CD4-positive, alpha-beta memory T cell (primary cell): ENCODE measurements around the gene MAD2L1BP. TPM values are rescaled to one million over a fixed set of nuclear protein-coding genes. Genes with fewer than 3 reads are reported as not detected.

ENCODE experiments used
- CTCF ChIA-PET: fragments of 350-600 bp; sonication (Branson Sonifier 250); formaldehyde crosslinking; loops from one replicate; lab custom pipeline; 2021; ENCODE audit warnings: inconsistent platforms; ENCODE audit not compliant: partially characterized antibody; lab: Charles Lee
- POLR2A ChIA-PET: fragments of 350-600 bp; sonication (Branson Sonifier 250); formaldehyde crosslinking; loops from one replicate; lab custom pipeline; 2021; ENCODE audit not compliant: partially characterized antibody; lab: Charles Lee
- DNase-seq, 5 donors: peaks; one replicate each; pipeline versions ENCODE4 v3.0.0 to v3.0.0-alpha.2; 2020 to 2022; ENCODE audit warnings: mixed read lengths in 1 of 5
- H3K27ac ChIP-seq: one replicate; pipeline ENCODE4 v1.7.0; 2013; ENCODE audit warnings: low read depth, low read length
- H3K27me3 ChIP-seq: 2 replicates; pipeline ENCODE4 v1.7.0; 2013; ENCODE audit warnings: mild to moderate bottlenecking, low read length, moderate library complexity; ENCODE audit not compliant: insufficient read depth
- H3K36me3 ChIP-seq: 2 replicates; pipeline ENCODE4 v1.7.0; 2013; ENCODE audit warnings: mild to moderate bottlenecking, low read length, moderate library complexity; ENCODE audit not compliant: insufficient read depth
- H3K4me1 ChIP-seq: 2 replicates; pipeline ENCODE4 v1.7.0; 2013; ENCODE audit warnings: mild to moderate bottlenecking, low read length, moderate library complexity; ENCODE audit not compliant: insufficient read depth
- H3K4me3 ChIP-seq, 2 donors: one replicate each; pipeline ENCODE4 v1.7.0; 2013; ENCODE audit warnings: low read length in 2 of 2, mild to moderate bottlenecking in 1 of 2
- H3K9me3 ChIP-seq, 2 donors: one replicate each; pipeline ENCODE4 v1.7.0; 2013; ENCODE audit warnings: low read length in 2 of 2, control low read depth in 1 of 2; ENCODE audit not compliant: control insufficient read depth in 1 of 2
- H3K27ac Mint-ChIP-seq, 7 donors: one replicate each; pipeline ENCODE4 v1.8.0; 2020 to 2021; ENCODE audit warnings: mixed read lengths in 7 of 7, mild to moderate bottlenecking in 6 of 7, inconsistent platforms in 3 of 7, moderate library complexity in 3 of 7
- H3K27me3 Mint-ChIP-seq, 2 donors: one replicate each; pipeline ENCODE4 v1.8.0; 2020 to 2021; ENCODE audit warnings: mixed read lengths in 2 of 2
- H3K36me3 Mint-ChIP-seq, 2 donors: one replicate each; pipeline ENCODE4 v1.8.0; 2020 to 2021; ENCODE audit warnings: mixed read lengths in 2 of 2, inconsistent platforms in 1 of 2, mild to moderate bottlenecking in 1 of 2
- H3K4me1 Mint-ChIP-seq, 4 donors: one replicate each; pipeline ENCODE4 v1.8.0; 2020 to 2021; ENCODE audit warnings: mixed read lengths in 4 of 4, mild to moderate bottlenecking in 1 of 4
- H3K4me3 Mint-ChIP-seq, 8 donors: one replicate each; pipeline ENCODE4 v1.8.0; 2020 to 2021; ENCODE audit warnings: mixed read lengths in 8 of 8, mild to moderate bottlenecking in 7 of 8, moderate library complexity in 6 of 8, inconsistent platforms in 3 of 8
- H3K9me3 Mint-ChIP-seq, 8 donors: one replicate each; pipeline ENCODE4 v1.8.0; 2020 to 2021; ENCODE audit warnings: mixed read lengths in 8 of 8, mild to moderate bottlenecking in 5 of 8, inconsistent platforms in 3 of 8, moderate library complexity in 1 of 8
- intact Hi-C: fragments of 100-400 bp; cut with micrococcal nuclease; formaldehyde crosslinking; loops from one replicate; pipeline ENCODE4 v1.15.1; 2023
- polyA plus RNA-seq, 2 donors: library from polyadenylated mRNA; unstranded; fragments of 300-500 nt; fragmentation: Illumina TruSeq; gene quantifications; one replicate each; pipeline ENCODE4 v1.2.3, GENCODE V29; 2021
- total RNA-seq, 2 experiments: library from RNA; stranded (reverse); gene quantifications; one replicate each; pipeline ENCODE4 v1.2.3, GENCODE V29; 2021

Gene MAD2L1BP
- total and polyA plus RNA-seq, 4 experiments from 2014 or later, result 23.6 to 33.0 (median 28.4) TPM

DNA sequence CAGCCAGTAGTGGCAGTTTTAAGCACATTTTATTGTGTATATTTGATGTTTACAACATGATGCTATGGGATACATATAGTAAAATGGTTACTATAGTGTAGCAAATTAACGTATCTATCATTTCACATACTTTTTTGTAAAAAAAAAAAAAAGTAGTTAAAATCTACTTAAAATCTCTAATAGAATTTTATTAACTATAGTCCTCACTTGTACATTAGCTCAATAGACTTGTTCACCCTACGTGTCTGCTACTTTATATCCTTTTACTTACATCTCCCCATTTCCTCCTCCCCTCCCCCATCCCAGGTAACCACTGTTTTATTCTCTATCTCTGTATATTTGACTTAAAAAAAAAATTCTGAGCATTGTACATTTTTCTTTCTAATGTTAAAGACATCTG is 29.6 kb upstream of the MAD2L1BP start:
- intact Hi-C loops, result loop anchor here (10.0 kb wide), 1 partner anchor 169 kb away; the partner anchor contains the start of gene VEGFA
- Mint-ChIP-seq H3K36me3 (peaks cover 29 to 55% of the 10 kb centered on the region in 2 donors), H3K9me3 (no peaks in the 10 kb centered on the region), H3K4me1 (peaks cover 3 to 7% (median 6%) of the 10 kb centered on the region in 4 donors), H3K27ac (peak overlapping the region in 1 of 7 donors; percentile 92), H3K27me3 (no peaks in the 10 kb centered on the region), H3K4me3 (no peak overlapping the region)
- Histone ChIP-seq H3K4me3 (no peak overlapping the region), H3K27ac (no peak overlapping the region), H3K4me1 (no peaks in the 10 kb centered on the region), H3K9me3 (no peaks in the 10 kb centered on the region), H3K36me3 (peaks cover 30% of the 10 kb centered on the region), H3K27me3 (no peaks in the 10 kb centered on the region)
- CTCF ChIA-PET, result interaction anchor here (0.8 to 5.4 kb wide), 8 partner anchors 9 to 61 kb away, joined by 3 to 26 read pairs (median 4); no protein-coding TSS in a partner anchor
- no peak for DNase-seq
- POLR2A ChIA-PET, result no interaction called here

GRCh38 chr6:43608310-43608763 is 27.3 kb upstream of the MAD2L1BP start:
- Histone ChIP-seq H3K27ac (no peak overlapping the region), H3K4me3 (no peak overlapping the region), H3K4me1 (no peaks in the 10 kb centered on the region), H3K36me3 (peaks cover 33% of the 10 kb centered on the region), H3K27me3 (no peaks in the 10 kb centered on the region), H3K9me3 (no peaks in the 10 kb centered on the region)
- Mint-ChIP-seq H3K4me3 (no peak overlapping the region), H3K4me1 (peaks cover 3 to 7% (median 6%) of the 10 kb centered on the region in 4 donors), H3K36me3 (peaks cover 21 to 55% of the 10 kb centered on the region in 2 donors), H3K27ac (peak overlapping the region in 6 of 7 donors; percentile 1 to 78 (median 26)), H3K27me3 (no peaks in the 10 kb centered on the region), H3K9me3 (no peaks in the 10 kb centered on the region)
- peak; percentile 36 to 60 (median 49) for DNase-seq
- POLR2A ChIA-PET, result interaction anchor here (1.4 kb wide), 1 partner anchor 21 kb away, joined by 4 read pairs; the partner anchor contains the start of gene GTPBP2
- intact Hi-C loops, result loop anchor here (1.0 to 10.0 kb wide), 3 partner anchors 166 to 471 kb away; partner anchors contain the start of gene VEGFA
- CTCF ChIA-PET, result interaction anchor here (0.7 to 5.4 kb wide), 17 partner anchors 8 to 470 kb away, joined by 3 to 39 read pairs (median 6); partner anchors contain the start of genes GTPBP2 and RSPH9

- no peak overlapping the region for H3K27ac ChIP-seq
- H3K27me3 ChIP-seq, result no peaks in the 10 kb centered on the region
- Mint-ChIP-seq H3K36me3 (peaks cover 26 to 55% of the 10 kb centered on the region in 2 donors), H3K27me3 (no peaks in the 10 kb centered on the region), H3K27ac (peak overlapping the region in 2 of 7 donors; percentile 38 to 76), H3K4me1 (peaks cover 3 to 7% (median 6%) of the 10 kb centered on the region in 4 donors), H3K4me3 (no peak overlapping the region), H3K9me3 (no peaks in the 10 kb centered on the region)
- ChIA-PET POLR2A (interaction anchor here (1.4 kb wide), 1 partner anchor 20 kb away, joined by 4 read pairs; the partner anchor contains the start of gene GTPBP2), CTCF (interaction anchor here (0.7 to 5.4 kb wide), 16 partner anchors 9 to 470 kb away, joined by 3 to 39 read pairs (median 6); partner anchors contain the start of genes GTPBP2 and RSPH9)
- intact Hi-C loops, result loop anchor here (1.0 to 10.0 kb wide), 3 partner anchors 166 to 470 kb away; partner anchors contain the start of gene VEGFA
- no peaks in the 10 kb centered on the region for H3K9me3 ChIP-seq
- DNase-seq, result no peak
- H3K36me3 ChIP-seq, result peaks cover 34% of the 10 kb centered on the region
- no peaks in the 10 kb centered on the region for H3K4me1 ChIP-seq
- no peak overlapping the region for H3K4me3 ChIP-seq
These were observed 26.8 kb upstream of the MAD2L1BP start for GRCh38 chr6:43608807-43609206.

DNA sequence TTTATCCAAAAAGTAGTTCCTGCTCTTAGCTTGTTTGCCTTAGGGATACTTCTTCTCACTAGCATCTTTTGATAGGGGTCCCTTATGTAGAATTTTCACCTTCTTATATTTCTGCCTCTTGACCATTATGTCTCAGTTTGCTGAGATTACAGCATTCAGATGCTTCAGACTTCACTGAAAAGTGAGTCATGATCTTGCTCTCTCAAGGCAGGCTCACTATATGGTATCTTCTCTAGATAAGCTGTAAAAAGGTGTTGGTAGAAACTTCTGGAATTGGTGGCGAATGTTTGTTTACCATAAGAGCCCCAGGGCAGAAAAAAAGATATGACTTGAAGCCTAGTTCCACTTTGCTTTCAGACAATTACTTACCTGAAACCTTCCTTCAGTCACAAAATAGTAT is 26.2 kb upstream of the MAD2L1BP start:
- intact Hi-C loops, result loop anchor here (10.0 kb wide), 1 partner anchor 165 kb away; the partner anchor contains the start of gene VEGFA
- ChIA-PET POLR2A (interaction anchor here (1.4 kb wide), 1 partner anchor 20 kb away, joined by 4 read pairs; the partner anchor contains the start of gene GTPBP2), CTCF (interaction anchor here (1.1 to 5.4 kb wide), 11 partner anchors 11 to 469 kb away, joined by 3 to 39 read pairs (median 9); partner anchors contain the start of genes GTPBP2 and VEGFA)
- peak overlapping the region in 2 of 7 donors; percentile 6 to 85 for H3K27ac Mint-ChIP-seq
- Histone ChIP-seq H3K4me1 (no peaks in the 10 kb centered on the region), H3K27me3 (no peaks in the 10 kb centered on the region), H3K27ac (no peak overlapping the region), H3K36me3 (peaks cover 34% of the 10 kb centered on the region), H3K4me3 (no peak overlapping the region), H3K9me3 (no peaks in the 10 kb centered on the region)
- peaks cover 3 to 7% (median 6%) of the 10 kb centered on the region in 4 donors for H3K4me1 Mint-ChIP-seq
- H3K36me3 Mint-ChIP-seq, result peaks cover 24 to 51% of the 10 kb centered on the region in 2 donors
- no peaks in the 10 kb centered on the region for H3K27me3 Mint-ChIP-seq
- no peaks in the 10 kb centered on the region for H3K9me3 Mint-ChIP-seq
- no peak overlapping the region for H3K4me3 Mint-ChIP-seq
- DNase-seq, result no peak

- Mint-ChIP-seq H3K4me3 (no peak overlapping the region), H3K9me3 (no peaks in the 10 kb centered on the region), H3K27me3 (no peaks in the 10 kb centered on the region), H3K36me3 (peaks cover 19 to 49% of the 10 kb centered on the region in 2 donors), H3K27ac (peak overlapping the region in 2 of 7 donors; percentile 72 to 75), H3K4me1 (peaks cover 3 to 7% (median 6%) of the 10 kb centered on the region in 4 donors)
- H3K36me3 ChIP-seq, result peaks cover 30% of the 10 kb centered on the region
- no peaks in the 10 kb centered on the region for H3K4me1 ChIP-seq
- H3K9me3 ChIP-seq, result no peaks in the 10 kb centered on the region
- no peaks in the 10 kb centered on the region for H3K27me3 ChIP-seq
- H3K27ac ChIP-seq, result no peak overlapping the region
- ChIA-PET CTCF (interaction anchor here (1.0 to 4.4 kb wide), 7 partner anchors 8 to 160 kb away, joined by 3 to 39 read pairs (median 3); partner anchors contain the start of gene VEGFA), POLR2A (no interaction called here)
- intact Hi-C loops, result no loop called here
- no peak for DNase-seq
- no peak overlapping the region for H3K4me3 ChIP-seq
These were observed 25.2 kb upstream of the MAD2L1BP start for GRCh38 chr6:43610431-43610830.

DNA sequence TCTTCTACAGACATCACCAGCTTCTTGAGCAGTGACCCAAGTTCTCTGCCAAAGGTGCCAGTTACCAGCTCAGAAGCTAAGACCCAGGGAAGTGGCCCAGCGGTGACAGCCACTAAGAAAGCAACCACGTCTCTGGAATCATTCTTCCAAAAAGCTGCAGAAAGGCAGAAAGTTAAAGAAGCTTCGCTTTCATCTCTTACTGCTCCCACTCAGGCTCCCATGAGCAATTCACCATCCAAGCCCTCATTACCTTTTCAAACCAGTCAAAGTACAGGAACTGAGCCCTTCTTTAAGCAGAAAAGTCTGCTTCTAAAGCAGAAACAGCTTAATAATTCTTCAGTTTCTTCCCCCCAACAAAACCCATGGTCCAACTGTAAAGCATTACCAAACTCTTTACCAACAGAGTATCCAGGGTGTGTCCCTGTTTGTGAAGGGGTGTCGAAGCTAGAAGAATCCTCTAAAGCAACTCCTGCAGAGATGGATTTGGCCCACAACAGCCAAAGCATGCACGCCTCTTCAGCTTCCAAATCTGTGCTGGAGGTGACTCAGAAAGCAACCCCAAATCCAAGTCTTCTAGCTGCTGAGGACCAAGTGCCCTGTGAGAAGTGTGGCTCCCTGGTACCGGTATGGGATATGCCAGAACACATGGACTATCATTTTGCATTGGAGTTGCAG is 21.8 kb upstream of the MAD2L1BP start:
- Mint-ChIP-seq H3K4me1 (peaks cover 0 to 2% (median under 1%) of the 10 kb centered on the region in 4 donors), H3K27me3 (no peaks in the 10 kb centered on the region), H3K4me3 (no peak overlapping the region), H3K27ac (peak overlapping the region in 1 of 7 donors; percentile 48), H3K36me3 (peaks cover 12 to 34% of the 10 kb centered on the region in 2 donors), H3K9me3 (no peaks in the 10 kb centered on the region)
- ChIA-PET CTCF (interaction anchor here (0.6 to 1.6 kb wide), 3 partner anchors 25 to 514 kb away, joined by 3 to 4 read pairs (median 3); no protein-coding TSS in a partner anchor), POLR2A (interaction anchor here (0.7 kb wide), 1 partner anchor 22 kb away, joined by 4 read pairs; the partner anchor contains the start of gene MAD2L1BP)
- no peaks in the 10 kb centered on the region for H3K27me3 ChIP-seq
- intact Hi-C loops, result no loop called here
- H3K9me3 ChIP-seq, result no peaks in the 10 kb centered on the region
- no peak overlapping the region for H3K27ac ChIP-seq
- no peak for DNase-seq
- no peaks in the 10 kb centered on the region for H3K4me1 ChIP-seq
- no peak overlapping the region for H3K4me3 ChIP-seq
- peaks cover 30% of the 10 kb centered on the region for H3K36me3 ChIP-seq
